Ishikawa (cell line): ENCODE results near the gene KDM4F.
A peak's percentile ranks its signal among the peaks of the same experiment; 100 is the strongest.

Experiments used
- CEBPB ChIP-seq: IDR thresholded peaks from 2 replicates; pipeline ENCODE4 v1.6.1; 2012
- CREB1 ChIP-seq: IDR thresholded peaks from 2 replicates; pipeline ENCODE4 v1.6.1; 2012; ENCODE audit warnings: low read depth
- EGR1 ChIP-seq: IDR thresholded peaks from 2 replicates; pipeline ENCODE4 v1.6.1; 2012
- EP300 ChIP-seq: IDR thresholded peaks from 2 replicates; pipeline ENCODE4 v1.6.1; 2012; ENCODE audit warnings: borderline replicate concordance
- FOXM1 ChIP-seq: IDR thresholded peaks from 2 replicates; pipeline ENCODE4 v1.6.1; 2012; ENCODE audit warnings: low read depth, borderline replicate concordance
- NFIC ChIP-seq: IDR thresholded peaks from 2 replicates; pipeline ENCODE4 v1.6.1; 2012
- RAD21 ChIP-seq: IDR thresholded peaks from 2 replicates; pipeline ENCODE4 v1.6.1; 2012; ENCODE audit warnings: low read depth
- TAF1 ChIP-seq: IDR thresholded peaks from 2 replicates; pipeline ENCODE4 v1.6.1; 2012; ENCODE audit warnings: low read depth, mild to moderate bottlenecking
- TCF12 ChIP-seq: IDR thresholded peaks from 2 replicates; pipeline ENCODE4 v1.6.1; 2012; ENCODE audit warnings: low read depth
- TEAD4 ChIP-seq: IDR thresholded peaks from 2 replicates; pipeline ENCODE4 v1.6.1; 2012
- YY1 ChIP-seq: IDR thresholded peaks from 2 replicates; pipeline ENCODE4 v1.6.1; 2012; ENCODE audit warnings: low read depth
- ZBTB7A ChIP-seq: IDR thresholded peaks from 2 replicates; pipeline ENCODE4 v1.6.1; 2012; ENCODE audit warnings: low read depth
- TF ChIP-seq, protein P1 (sequence below): IDR thresholded peaks from 2 replicates; pipeline ENCODE4 v1.6.1; 2012; ENCODE audit warnings: low read depth, mild to moderate bottlenecking
- TF ChIP-seq, protein P2 (sequence below): IDR thresholded peaks from 2 replicates; pipeline ENCODE4 v1.6.1; 2012
- TF ChIP-seq, protein P3 (sequence below): IDR thresholded peaks from 2 replicates; pipeline ENCODE4 v1.6.1; 2012

The KDM4F gene

DNA sequence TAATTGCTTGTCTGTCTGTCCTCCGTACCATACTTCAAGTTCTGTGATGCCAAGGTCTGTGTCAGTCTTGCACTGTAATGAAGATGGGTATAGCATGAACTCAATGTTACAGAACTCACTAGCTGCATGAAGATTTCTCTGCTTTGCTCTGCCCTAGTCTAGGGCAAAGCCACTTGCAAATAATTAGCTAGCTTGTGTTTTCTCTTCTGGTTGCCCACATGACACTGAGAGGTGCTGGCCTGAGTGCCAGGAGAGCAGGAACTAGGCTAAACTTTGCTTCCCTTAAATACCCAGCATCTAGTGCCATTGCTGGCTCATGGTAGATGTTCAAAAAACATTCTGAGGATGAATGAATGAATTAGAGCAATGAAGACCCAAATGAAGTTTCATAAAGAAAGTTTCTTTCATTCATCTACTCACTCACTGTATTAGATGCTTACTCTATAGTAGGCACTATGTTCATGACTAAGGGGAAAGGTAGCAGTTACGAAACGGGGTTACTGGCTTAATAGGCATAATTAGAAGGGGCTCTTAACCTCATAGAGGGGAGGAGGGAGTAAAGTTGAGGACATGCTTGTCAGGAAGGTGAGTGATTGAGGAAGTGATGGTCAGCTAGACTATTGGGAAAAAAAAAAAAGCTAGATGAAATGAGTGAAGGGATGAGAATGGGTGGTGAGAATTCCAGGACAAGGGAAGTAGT lies 36.0 kb downstream of the KDM4F start:
- TF ChIP-seq FOXM1: no peak

DNA sequence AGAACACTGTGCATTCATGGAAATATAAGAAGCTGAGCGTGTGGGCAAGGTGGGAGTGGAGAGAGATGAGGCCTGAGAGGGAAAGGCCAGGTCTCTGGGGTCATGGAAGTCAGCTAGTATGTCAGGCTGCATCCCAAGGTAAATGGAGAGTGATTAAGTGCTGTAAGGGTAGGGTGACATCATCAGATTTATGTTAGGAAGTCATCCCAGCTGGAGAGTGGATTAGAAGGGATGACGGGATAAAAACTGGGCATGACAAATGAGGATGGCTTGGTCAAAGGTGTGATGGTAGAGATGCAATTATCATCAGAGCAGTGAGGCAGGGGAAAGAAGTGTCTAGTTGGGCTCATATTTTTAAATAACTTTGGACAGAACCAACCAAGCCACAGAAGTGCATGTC lies 36.9 kb downstream of the KDM4F start:
- TF ChIP-seq RAD21 (no peak), TCF12 (no peak), EGR1 (no peak), ZBTB7A (no peak), NFIC (no peak), CREB1 (no peak), EP300 (no peak), FOXM1 (no peak), YY1 (no peak), TAF1 (no peak), CEBPB (no peak), TEAD4 (no peak)
- TF ChIP-seq, protein P1, sequence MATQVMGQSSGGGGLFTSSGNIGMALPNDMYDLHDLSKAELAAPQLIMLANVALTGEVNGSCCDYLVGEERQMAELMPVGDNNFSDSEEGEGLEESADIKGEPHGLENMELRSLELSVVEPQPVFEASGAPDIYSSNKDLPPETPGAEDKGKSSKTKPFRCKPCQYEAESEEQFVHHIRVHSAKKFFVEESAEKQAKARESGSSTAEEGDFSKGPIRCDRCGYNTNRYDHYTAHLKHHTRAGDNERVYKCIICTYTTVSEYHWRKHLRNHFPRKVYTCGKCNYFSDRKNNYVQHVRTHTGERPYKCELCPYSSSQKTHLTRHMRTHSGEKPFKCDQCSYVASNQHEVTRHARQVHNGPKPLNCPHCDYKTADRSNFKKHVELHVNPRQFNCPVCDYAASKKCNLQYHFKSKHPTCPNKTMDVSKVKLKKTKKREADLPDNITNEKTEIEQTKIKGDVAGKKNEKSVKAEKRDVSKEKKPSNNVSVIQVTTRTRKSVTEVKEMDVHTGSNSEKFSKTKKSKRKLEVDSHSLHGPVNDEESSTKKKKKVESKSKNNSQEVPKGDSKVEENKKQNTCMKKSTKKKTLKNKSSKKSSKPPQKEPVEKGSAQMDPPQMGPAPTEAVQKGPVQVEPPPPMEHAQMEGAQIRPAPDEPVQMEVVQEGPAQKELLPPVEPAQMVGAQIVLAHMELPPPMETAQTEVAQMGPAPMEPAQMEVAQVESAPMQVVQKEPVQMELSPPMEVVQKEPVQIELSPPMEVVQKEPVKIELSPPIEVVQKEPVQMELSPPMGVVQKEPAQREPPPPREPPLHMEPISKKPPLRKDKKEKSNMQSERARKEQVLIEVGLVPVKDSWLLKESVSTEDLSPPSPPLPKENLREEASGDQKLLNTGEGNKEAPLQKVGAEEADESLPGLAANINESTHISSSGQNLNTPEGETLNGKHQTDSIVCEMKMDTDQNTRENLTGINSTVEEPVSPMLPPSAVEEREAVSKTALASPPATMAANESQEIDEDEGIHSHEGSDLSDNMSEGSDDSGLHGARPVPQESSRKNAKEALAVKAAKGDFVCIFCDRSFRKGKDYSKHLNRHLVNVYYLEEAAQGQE: no peak
- TF ChIP-seq, protein P2, sequence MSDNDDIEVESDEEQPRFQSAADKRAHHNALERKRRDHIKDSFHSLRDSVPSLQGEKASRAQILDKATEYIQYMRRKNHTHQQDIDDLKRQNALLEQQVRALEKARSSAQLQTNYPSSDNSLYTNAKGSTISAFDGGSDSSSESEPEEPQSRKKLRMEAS: no peak
- TF ChIP-seq, protein P3, sequence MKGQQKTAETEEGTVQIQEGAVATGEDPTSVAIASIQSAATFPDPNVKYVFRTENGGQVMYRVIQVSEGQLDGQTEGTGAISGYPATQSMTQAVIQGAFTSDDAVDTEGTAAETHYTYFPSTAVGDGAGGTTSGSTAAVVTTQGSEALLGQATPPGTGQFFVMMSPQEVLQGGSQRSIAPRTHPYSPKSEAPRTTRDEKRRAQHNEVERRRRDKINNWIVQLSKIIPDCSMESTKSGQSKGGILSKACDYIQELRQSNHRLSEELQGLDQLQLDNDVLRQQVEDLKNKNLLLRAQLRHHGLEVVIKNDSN: no peak

DNA sequence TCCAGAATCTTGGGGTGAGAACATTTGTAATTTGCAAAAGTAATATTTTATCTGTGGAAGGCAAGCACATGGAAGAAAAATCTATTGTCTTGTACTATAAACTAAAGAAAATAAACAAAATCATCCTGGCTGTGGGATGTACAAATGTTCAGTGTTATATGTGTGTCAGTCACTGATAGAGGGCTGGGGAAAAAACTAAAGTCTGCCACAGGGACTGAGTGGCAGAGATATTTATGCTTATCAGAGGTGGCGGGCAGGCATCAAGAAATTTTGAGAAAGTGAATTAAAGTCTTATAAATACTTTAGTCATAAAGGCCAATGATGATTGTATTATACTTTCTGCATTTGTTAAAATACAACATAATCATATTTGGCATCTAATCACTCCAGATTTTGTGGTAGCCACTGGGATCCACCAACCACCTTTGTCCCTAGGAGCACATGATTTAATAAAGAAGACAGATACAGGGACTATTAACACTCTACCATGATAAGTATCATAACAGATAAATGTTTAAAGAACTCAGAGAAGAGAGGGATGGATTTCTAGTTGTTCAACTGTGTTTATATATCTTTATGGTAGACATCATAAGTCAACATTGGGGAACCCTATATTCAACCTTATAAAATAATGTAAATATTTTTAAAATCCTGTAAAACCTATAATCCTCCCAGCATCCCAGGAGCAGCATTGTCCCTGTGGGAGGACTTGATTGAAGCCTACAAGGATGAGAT lies 37.8 kb downstream of the KDM4F start:
- TF ChIP-seq, protein P2: no peak
- TF ChIP-seq RAD21 (no peak), CREB1 (no peak)
- TF ChIP-seq, protein P1: no peak

DNA sequence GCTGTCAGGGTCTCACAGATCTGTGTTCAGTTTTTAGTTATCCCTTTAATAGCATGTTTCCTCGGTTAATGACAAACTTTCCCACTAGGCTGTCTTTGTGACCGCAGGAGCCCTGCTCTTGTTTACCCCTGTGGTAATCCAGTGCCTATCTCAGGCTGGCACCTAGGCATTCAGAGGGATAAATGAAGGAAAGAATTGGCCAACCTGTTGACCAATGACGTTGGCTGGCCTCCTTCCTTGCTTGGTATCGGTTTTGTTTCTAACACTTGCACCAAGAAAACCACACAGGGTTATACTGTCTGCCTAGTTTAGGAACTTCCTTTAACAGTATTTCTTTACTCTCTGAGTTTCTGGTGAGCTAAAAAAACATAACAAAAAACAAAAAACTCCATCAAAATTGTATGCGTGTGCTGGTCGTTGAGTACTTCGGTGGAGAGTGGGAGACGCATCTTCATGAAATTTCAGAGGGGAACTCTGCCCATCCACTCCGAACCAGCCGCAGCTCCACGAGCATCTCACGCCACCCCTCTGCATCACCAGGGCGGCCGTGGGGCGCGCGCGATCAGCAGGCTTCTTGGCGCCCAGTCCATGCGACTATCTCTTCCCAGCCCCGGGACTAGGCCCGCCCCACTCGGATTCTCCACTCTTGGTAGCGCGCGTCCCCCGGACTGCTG lies 39.9 kb downstream of the KDM4F start:
- no peak for TF ChIP-seq NFIC
- TF ChIP-seq TEAD4: no peak
- TF ChIP-seq RAD21: no peak
- TF ChIP-seq CEBPB: no peak
- TF ChIP-seq, protein P2: no peak
- TF ChIP-seq TCF12: no peak
- no peak for TF ChIP-seq EP300
- TF ChIP-seq TAF1: no peak
- no peak for TF ChIP-seq CREB1
- no peak for TF ChIP-seq YY1
- no peak for TF ChIP-seq EGR1
- TF ChIP-seq FOXM1: no peak
- TF ChIP-seq ZBTB7A: no peak

DNA sequence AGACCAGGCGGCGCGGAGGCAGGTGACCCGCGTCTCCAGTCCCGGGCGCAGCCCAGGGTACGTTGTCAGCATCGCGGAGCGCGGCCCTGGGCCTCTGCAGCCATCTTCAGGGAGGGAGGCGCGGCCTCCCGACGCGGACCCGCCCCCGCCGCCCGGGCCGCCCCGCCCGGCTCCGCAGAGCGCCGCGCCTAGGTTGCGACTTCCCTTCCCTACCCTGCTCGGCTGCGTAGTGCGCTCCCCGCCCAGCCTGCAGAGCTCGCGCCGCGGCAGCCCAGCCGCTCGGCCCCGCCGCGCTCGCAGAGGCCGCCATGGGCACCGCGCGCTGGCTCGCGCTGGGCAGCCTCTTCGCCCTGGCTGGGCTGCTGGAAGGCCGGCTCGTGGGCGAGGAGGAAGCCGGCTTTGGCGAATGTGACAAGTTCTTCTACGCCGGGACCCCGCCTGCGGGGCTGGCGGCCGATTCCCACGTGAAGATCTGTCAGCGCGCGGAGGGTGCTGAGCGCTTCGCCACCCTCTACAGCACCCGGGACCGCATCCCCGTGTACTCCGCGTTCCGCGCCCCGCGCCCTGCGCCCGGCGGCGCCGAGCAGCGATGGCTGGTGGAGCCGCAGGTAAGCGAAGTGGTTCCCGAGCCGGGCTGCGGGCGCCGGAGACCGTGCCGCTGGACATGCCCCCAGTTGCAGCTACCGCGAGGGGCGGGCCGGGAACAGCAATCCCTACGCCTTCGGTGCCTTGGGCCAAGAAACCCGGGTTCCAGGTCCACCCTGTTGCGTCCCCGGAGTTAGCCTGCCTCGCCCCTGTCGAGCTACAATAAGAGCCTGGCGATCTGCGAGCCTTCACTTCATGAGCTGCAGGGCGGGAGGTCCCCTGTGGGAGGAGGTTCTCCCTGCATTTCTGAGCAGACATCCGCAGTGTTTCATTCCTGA lies 40.7 kb downstream of the KDM4F start, which contains the start of gene ENDOD1:
ENDOD1 (plus strand) TSS at position 227 of the 923 bp plus-strand sequence; CDS start at position 309, 82 bp downstream.
- TF ChIP-seq, protein P1: no peak
- TF ChIP-seq EGR1 (no peak), CEBPB (no peak), EP300 (0 out of 2 replicates have a peak, but pooled peaks have one; percentile 7), FOXM1 (no peak), TEAD4 (peak; percentile 20; the same call in 1 of the 2 replicates), NFIC (no peak), RAD21 (0 out of 2 replicates have a peak, but pooled peaks have one; percentile 1), CREB1 (no peak), YY1 (peak; percentile 83), TAF1 (peak; percentile 64; the same call in 1 of the 2 replicates), TCF12 (0 out of 2 replicates have a peak, but pooled peaks have one; percentile 12), ZBTB7A (peak; percentile 75)
- TF ChIP-seq, protein P3: no peak
- TF ChIP-seq, protein P2: peak; percentile 79
